A549 (cell line): ENCODE measurements around the gene RBM17. TPM values are rescaled to one million over a fixed set of nuclear protein-coding genes. Genes with fewer than 3 reads are reported as not detected.

ENCODE experiments used
- ATAC-seq, 2 experiments: fragments of 200-7000 bp in 1 of 2; fragments of >200 bp in 1 of 2; cut with Nextera tagmentation in 1 of 2; cut with Tn5 transposase in 1 of 2; 3 replicates each; pipeline versions ENCODE4 v1.8.0 to v1.9.1; 2018 to 2020; ENCODE audit warnings: mild to moderate bottlenecking in 1 of 2, moderate library complexity in 1 of 2
- CTCF ChIA-PET: fragments of 300-600 bp; sonication (Branson Sonifier 250); formaldehyde crosslinking; extraction: SDS; loops from one replicate; lab custom pipeline; 2021; ENCODE audit warnings: antibody characterized with exemption, inconsistent platforms; lab: Yijun Ruan, JAX
- POLR2A ChIA-PET: fragments of 350-600 bp; formaldehyde crosslinking; extraction: SDS; loops from one replicate; lab custom pipeline; 2021; ENCODE audit warnings: antibody characterized with exemption, inconsistent platforms; lab: Yijun Ruan, JAX
- DNase-seq, 2 experiments: peaks; one replicate each; pipeline versions ENCODE4 v3.0.0 to v3.0.0-alpha.2; 2011 to 2016; ENCODE audit warnings: low read depth in 1 of 2, low spot score in 1 of 2
- FAIRE-seq: peaks from 2 replicates; lab custom pipeline; 2011; peaks lifted over from hg19 to GRCh38; lab: Jason Lieb, UNC
- H3K27ac ChIP-seq, 2 experiments: fragments of >200 bp; sonication (Bioruptor Twin); formaldehyde crosslinking; 3 replicates each; pipeline ENCODE4 v1.5.1; 2016 to 2017
- H3K4me1 ChIP-seq: fragments of >200 bp; sonication (Bioruptor Twin); formaldehyde crosslinking; 3 replicates; pipeline ENCODE4 v1.6.1; 2016
- H3K4me2 ChIP-seq: fragments of >200 bp; sonication (Bioruptor Twin); formaldehyde crosslinking; 3 replicates; pipeline ENCODE4 v1.6.1; 2016
- H3K4me3 ChIP-seq: fragments of >200 bp; sonication (Bioruptor Twin); formaldehyde crosslinking; 3 replicates; pipeline ENCODE4 v1.5.1; 2016
- H3K9me3 ChIP-seq: fragments of >200 bp; sonication (Bioruptor Twin); formaldehyde crosslinking; 3 replicates; pipeline ENCODE4 v1.6.1; 2016
- CBX8 ChIP-seq: fragments of 200-600 bp; sonication (generic); IDR thresholded peaks from 2 replicates; pipeline ENCODE4 v1.6.1; 2016
- CHD2 ChIP-seq: fragments of 150-350 bp; IDR thresholded peaks from 2 replicates; pipeline ENCODE4 v1.6.1; 2014; ENCODE audit warnings: low read length; ENCODE audit not compliant: partially characterized antibody
- ESRRA ChIP-seq: fragments of 150-350 bp; IDR thresholded peaks from 2 replicates; pipeline ENCODE4 v1.6.1; 2014; ENCODE audit warnings: mild to moderate bottlenecking, low read length, borderline replicate concordance
- FOXS1 ChIP-seq: fragments of 250-450 bp; sonication (Bioruptor Pico); IDR thresholded peaks from 2 replicates; pipeline ENCODE4 v1.5.0; 2020; ENCODE audit warnings: mild to moderate bottlenecking, moderate library complexity
- HOXB13 ChIP-seq: fragments of 250-450 bp; sonication (Bioruptor Pico); IDR thresholded peaks from 2 replicates; pipeline ENCODE4 v1.5.0; 2020; ENCODE audit warnings: low read depth, mild to moderate bottlenecking, moderate library complexity
- HOXB5 ChIP-seq: fragments of 250-450 bp; sonication (Bioruptor Pico); IDR thresholded peaks from 2 replicates; pipeline ENCODE4 v1.5.0; 2020; ENCODE audit warnings: mild to moderate bottlenecking, moderate library complexity
- MAZ ChIP-seq: fragments of 150-350 bp; IDR thresholded peaks from 2 replicates; pipeline ENCODE4 v1.6.1; 2014; ENCODE audit warnings: antibody characterized with exemption, low read depth, low read length, borderline replicate concordance
- MYC ChIP-seq: IDR thresholded peaks from 2 replicates; pipeline ENCODE4 v1.6.1; 2012; ENCODE audit warnings: mild to moderate bottlenecking, inconsistent platforms, low read length, improper control_type of control experiment, borderline replicate concordance
- NR3C1 ChIP-seq: fragments of >200 bp; sonication (Bioruptor Twin); formaldehyde crosslinking; IDR thresholded peaks from 3 replicates; pipeline ENCODE4 v1.6.1; 2017
- ZFP36 ChIP-seq: fragments of 450-650 bp; IDR thresholded peaks from 2 replicates; pipeline ENCODE4 v1.6.1; 2014; ENCODE audit warnings: borderline replicate concordance; ENCODE audit not compliant: partially characterized antibody
- WGBS: methylation state at CpG from one replicate; pipeline ENCODE4 v1.1.6; 2017; ENCODE audit errors: missing lambda C conversion rate; 5-methylcytosine and 5-hydroxymethylcytosine counted together
- polyA plus RNA-seq, 4 experiments: library from polyadenylated mRNA; depleted of rRNA in 3 of 4; stranded (reverse); fragments of >200 nt; fragmentation: RNase III in 1 of 4; extraction: RNeasy Plus Mini Kit Qiagen cat#74134 plus additional on column Dnase treatment in 1 of 4; gene quantifications; 2 replicates in 3 of 4; 3 replicates in 1 of 4; pipeline ENCODE4 v1.2.3, GENCODE V29; 2011 to 2017
- TF ChIP-seq, protein P1 (sequence below): fragments of 250-450 bp; sonication (Bioruptor Pico); IDR thresholded peaks from 2 replicates; pipeline ENCODE4 v1.5.0; 2020; ENCODE audit warnings: low read depth, mild to moderate bottlenecking, moderate library complexity
- TF ChIP-seq, protein P2 (sequence below): fragments of 150-350 bp; IDR thresholded peaks from 2 replicates; pipeline ENCODE4 v1.6.1; 2014; ENCODE audit warnings: low read depth, mild to moderate bottlenecking, low read length
- TF ChIP-seq, protein P3 (sequence below): fragments of 450-650 bp; IDR thresholded peaks from 2 replicates; pipeline ENCODE4 v1.6.1; 2014; ENCODE audit warnings: antibody characterized with exemption

Gene RBM17
- polyA plus RNA-seq, 2 of the 4 experiments (the other 2 are of a cell fraction): 75.2 to 121 TPM

DNA sequence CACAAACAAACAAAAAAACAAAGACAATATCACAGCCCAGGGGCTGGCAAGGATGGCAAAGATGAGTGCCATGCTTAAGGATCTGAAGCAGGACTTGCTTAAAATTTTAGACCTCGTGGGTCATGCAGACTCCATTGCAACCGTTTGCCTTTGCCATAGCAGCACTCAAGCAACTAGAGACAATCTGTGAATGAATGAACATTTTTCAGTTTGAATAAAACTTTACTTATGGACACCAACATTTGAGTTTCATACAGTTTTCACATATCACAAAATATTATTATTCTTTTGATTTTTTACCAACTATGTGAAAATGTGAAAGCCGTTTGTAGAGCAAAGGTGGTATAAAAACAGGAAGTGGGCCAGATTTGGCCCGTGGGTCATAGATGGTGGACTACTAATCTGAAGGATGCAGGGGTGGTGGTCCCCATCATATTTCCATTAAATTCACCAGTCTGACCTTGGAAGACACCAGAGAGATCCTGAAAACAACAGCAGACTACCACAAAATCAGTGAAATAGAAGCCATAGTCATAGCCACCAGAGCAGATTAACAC is 8.3 kb upstream of the RBM17 start:
- 0 out of 3 replicates have a peak, but pooled peaks cover 5% of the 10 kb centered on the region for H3K9me3 ChIP-seq
- H3K4me3 ChIP-seq: no peak overlapping the region
- no peaks in the 10 kb centered on the region for H3K4me1 ChIP-seq
- TF ChIP-seq, protein P1, sequence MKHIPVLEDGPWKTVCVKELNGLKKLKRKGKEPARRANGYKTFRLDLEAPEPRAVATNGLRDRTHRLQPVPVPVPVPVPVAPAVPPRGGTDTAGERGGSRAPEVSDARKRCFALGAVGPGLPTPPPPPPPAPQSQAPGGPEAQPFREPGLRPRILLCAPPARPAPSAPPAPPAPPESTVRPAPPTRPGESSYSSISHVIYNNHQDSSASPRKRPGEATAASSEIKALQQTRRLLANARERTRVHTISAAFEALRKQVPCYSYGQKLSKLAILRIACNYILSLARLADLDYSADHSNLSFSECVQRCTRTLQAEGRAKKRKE (CRISPR knock-in tag): no peak
- 21% methylated on average over 4 of the region's 4 CpGs for WGBS
- no peak overlapping the region for H3K4me2 ChIP-seq
- ATAC-seq (no peak), FAIRE-seq (no peak), DNase-seq (no peak)
- ChIA-PET CTCF (interaction anchor here (1.7 to 1.9 kb wide), 2 partner anchors 13 to 130 kb away, joined by 3 to 7 read pairs; no protein-coding TSS in a partner anchor), POLR2A (no interaction called here)
- H3K27ac ChIP-seq: no peak overlapping the region

DNA sequence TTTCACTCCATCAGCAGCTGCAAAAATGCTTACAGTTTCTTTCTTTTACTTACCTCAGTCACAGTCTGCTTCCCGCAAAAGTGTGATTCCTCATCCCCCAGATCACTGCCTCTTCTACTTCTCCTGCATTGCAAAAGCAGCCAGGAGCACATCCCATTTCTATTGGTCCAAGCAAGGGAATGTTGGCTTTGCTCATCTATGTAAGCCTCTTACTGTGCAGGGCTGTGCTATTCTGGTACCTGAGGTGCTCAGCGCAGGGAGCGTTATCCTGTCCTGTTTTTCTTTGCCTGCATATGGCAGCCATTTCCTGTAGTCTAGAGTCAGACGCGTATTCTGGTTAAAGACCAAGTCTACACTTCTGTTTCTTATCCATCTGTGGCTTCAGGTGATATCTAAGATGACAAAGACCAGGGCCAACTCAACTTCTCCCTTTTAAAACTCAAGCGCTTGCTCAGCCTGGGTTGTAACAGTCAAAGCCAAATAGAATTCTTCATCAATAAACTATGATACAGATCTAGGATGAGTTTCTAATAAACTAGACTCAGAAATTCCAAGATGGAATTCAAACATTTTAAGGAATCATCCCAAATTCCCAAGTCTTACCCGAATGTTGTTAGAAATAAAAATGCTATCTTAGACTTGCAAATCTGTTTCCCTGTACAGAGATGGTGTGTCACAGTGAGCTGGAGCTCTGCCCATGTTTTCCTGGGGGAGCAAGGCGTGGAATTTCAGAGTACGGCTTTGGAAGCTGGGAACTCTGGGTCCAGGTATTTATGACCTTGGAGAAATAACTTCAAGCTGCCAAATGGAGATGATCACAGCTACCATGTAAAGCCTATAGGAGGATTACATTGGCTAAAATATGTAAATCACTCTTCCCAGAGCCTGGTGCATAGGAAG is 6.1 kb upstream of the RBM17 start:
- ChIA-PET POLR2A (no interaction called here), CTCF (interaction anchor here (1.5 to 1.6 kb wide), 2 partner anchors 319 to 1267 kb away, joined by 3 to 4 read pairs; no protein-coding TSS in a partner anchor)
- DNase-seq (no peak), FAIRE-seq (no peak), ATAC-seq (no peak)
- H3K4me2 ChIP-seq: no peak overlapping the region
- no peak overlapping the region for H3K4me3 ChIP-seq
- TF ChIP-seq FOXS1 (CRISPR knock-in tag) (no peak), ZFP36 (no peak), NR3C1 (no peak), MYC (no peak), CHD2 (no peak), HOXB5 (CRISPR knock-in tag) (no peak)
- peaks cover 9% of the 10 kb centered on the region; the same call in 1 of the 3 replicates for H3K4me1 ChIP-seq
- 0 out of 3 replicates have a peak, but pooled peaks cover 5% of the 10 kb centered on the region for H3K9me3 ChIP-seq
- 75% methylated on average over 9 of the region's 9 CpGs for WGBS
- H3K27ac ChIP-seq: no peak overlapping the region

DNA sequence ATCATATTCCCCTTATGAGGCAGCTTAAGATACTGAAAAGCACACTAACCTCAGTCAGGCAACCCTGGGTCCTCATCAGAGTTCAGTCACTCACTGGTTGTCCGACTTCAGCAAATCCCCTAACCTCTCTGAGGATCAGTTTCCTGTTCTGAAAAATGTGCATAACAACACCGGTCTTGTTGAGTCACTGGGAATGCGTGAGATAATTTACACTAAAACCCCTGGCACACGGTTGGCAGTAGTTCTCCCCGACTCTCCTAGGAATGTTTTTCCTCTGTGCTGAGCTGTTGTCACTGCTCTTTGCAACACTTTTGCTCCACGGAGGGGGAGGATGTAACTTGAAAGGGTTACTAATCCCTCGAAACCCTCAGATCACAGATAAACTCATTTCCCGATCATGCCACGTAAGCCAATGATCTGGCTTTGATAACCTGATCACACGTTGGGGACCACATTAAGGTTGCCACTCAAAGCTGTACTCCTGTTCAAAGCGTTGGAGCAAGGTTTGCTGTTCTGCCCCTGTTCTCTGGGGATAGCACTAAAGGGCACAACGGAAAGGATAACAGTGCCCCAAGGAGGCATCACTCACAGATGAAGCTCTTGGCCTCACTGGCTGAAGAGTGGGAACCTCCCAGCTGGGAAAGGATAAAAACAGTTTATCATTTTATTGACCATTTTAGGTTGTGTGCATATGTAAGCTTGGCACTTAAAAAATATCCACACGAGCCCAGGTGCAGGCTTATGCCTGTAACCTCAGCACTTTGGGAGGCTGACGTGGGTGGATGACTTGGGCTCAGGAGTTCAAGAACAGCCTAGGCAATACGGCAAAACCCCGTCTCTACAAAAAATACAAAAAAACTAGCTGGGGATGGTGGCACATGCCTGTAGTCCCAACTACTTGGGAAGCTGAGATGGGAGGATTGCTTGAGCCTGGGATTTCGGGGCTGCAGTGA is 5.0 kb upstream of the RBM17 start:
- H3K4me3 ChIP-seq: no peak overlapping the region
- WGBS: 41% methylated on average over 17 of the region's 17 CpGs
- ATAC-seq: no peak

More for the DNA sequence above, 5.0 kb upstream of the RBM17 start:
- 0 out of 3 replicates have a peak, but pooled peaks cover 5% of the 10 kb centered on the region for H3K9me3 ChIP-seq
- CTCF ChIA-PET: interaction anchor here (0.5 to 1.5 kb wide), 7 partner anchors 18 to 1268 kb away, joined by 3 to 4 read pairs (median 3); no protein-coding TSS in a partner anchor
- H3K4me1 ChIP-seq: peaks cover 12% of the 10 kb centered on the region; the same call in 1 of the 3 replicates
- H3K27ac ChIP-seq: no peak overlapping the region
- H3K4me2 ChIP-seq: no peak overlapping the region
- FAIRE-seq (no peak), DNase-seq (no peak)
- POLR2A ChIA-PET: no interaction called here
- TF ChIP-seq MAZ (no peak), HOXB13 (CRISPR knock-in tag) (no peak), CBX8 (no peak), ESRRA (no peak)
- TF ChIP-seq, protein P2, sequence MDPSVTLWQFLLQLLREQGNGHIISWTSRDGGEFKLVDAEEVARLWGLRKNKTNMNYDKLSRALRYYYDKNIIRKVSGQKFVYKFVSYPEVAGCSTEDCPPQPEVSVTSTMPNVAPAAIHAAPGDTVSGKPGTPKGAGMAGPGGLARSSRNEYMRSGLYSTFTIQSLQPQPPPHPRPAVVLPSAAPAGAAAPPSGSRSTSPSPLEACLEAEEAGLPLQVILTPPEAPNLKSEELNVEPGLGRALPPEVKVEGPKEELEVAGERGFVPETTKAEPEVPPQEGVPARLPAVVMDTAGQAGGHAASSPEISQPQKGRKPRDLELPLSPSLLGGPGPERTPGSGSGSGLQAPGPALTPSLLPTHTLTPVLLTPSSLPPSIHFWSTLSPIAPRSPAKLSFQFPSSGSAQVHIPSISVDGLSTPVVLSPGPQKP: no peak
- TF ChIP-seq, protein P3, sequence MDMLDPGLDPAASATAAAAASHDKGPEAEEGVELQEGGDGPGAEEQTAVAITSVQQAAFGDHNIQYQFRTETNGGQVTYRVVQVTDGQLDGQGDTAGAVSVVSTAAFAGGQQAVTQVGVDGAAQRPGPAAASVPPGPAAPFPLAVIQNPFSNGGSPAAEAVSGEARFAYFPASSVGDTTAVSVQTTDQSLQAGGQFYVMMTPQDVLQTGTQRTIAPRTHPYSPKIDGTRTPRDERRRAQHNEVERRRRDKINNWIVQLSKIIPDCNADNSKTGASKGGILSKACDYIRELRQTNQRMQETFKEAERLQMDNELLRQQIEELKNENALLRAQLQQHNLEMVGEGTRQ: no peak
